ENCODE measurements around the gene KIF26B.
"Not testable (repeated sequence)": the region's sequence is repeated elsewhere in the genome, so short reads cannot be mapped to it uniquely, and the experiment has no call there.

KIF26B gene

GRCh38 chr1:245327842-245328241 is 173.1 kb downstream of the KIF26B start:
- no peak for DNase-seq

GRCh38 chr1:245330951-245331350 is 176.2 kb downstream of the KIF26B start:
- DNase-seq: no peak

GRCh38 chr1:245332085-245332484 is 177.3 kb downstream of the KIF26B start:
- DNase-seq: no peak

- no peak for DNase-seq
Measured at GRCh38 chr1:245332513-245332912, 177.7 kb downstream of the KIF26B start.

GRCh38 chr1:245334235-245334634 is 179.4 kb downstream of the KIF26B start:
- no peak for DNase-seq

- DNase-seq: no peak
Measured at GRCh38 chr1:245334827-245335490, 180.2 kb downstream of the KIF26B start.

- not testable (repeated sequence) for DNase-seq
Measured at GRCh38 chr1:245335684-245336083, 180.9 kb downstream of the KIF26B start.

- no peak for DNase-seq
Measured at GRCh38 chr1:245336149-245336983, 181.6 kb downstream of the KIF26B start.

GRCh38 chr1:245336984-245337355 is 182.2 kb downstream of the KIF26B start:
- DNase-seq: not testable (repeated sequence)

GRCh38 chr1:245337829-245338484 is 183.2 kb downstream of the KIF26B start:
- no peak for DNase-seq

- no peak for DNase-seq
Measured at GRCh38 chr1:245338485-245338877, 183.7 kb downstream of the KIF26B start.

GRCh38 chr1:245341743-245342142 is 187.0 kb downstream of the KIF26B start:
- no peak for DNase-seq

- no peak for DNase-seq
Measured at GRCh38 chr1:245345191-245345884, 190.6 kb downstream of the KIF26B start.

GRCh38 chr1:245348626-245349025 is 193.8 kb downstream of the KIF26B start:
- no peak for DNase-seq

GRCh38 chr1:245353411-245353810 is 198.6 kb downstream of the KIF26B start:
- DNase-seq: no peak

GRCh38 chr1:245353915-245354775 is 199.4 kb downstream of the KIF26B start:
- DNase-seq: no peak

- DNase-seq: not testable (repeated sequence)
Measured at GRCh38 chr1:245355851-245356630, 201.3 kb downstream of the KIF26B start.

- no peak for DNase-seq
Measured at GRCh38 chr1:245356891-245357585, 202.3 kb downstream of the KIF26B start.

GRCh38 chr1:245359101-245359680 is 204.4 kb downstream of the KIF26B start:
- not testable (repeated sequence) for DNase-seq

- no peak for DNase-seq
Measured at GRCh38 chr1:245361065-245361464, 206.3 kb downstream of the KIF26B start.
